Left ventricle myocardium inferior (tissue), 1 donor: Measurements from ENCODE around the gene PHB1. TPM values are rescaled to one million over a fixed set of nuclear protein-coding genes. Genes with fewer than 3 reads are reported as not detected.

ENCODE experiments used
- DNase-seq: peaks from one replicate; pipeline ENCODE4 v3.0.0-alpha.2; 2020
- H3K27ac ChIP-seq: fragments of 200-600 bp; replicated peaks from 2 replicates; pipeline ENCODE4 v1.8.0; 2021
- H3K27me3 ChIP-seq: fragments of 200-600 bp; 2 replicates; pipeline ENCODE4 v1.8.0; 2021; ENCODE audit warnings: low read depth
- H3K36me3 ChIP-seq: fragments of 200-600 bp; 2 replicates; pipeline ENCODE4 v1.8.0; 2021
- H3K4me1 ChIP-seq: fragments of 200-600 bp; 2 replicates; pipeline ENCODE4 v1.8.0; 2021
- H3K4me3 ChIP-seq: fragments of 200-600 bp; 2 replicates; pipeline ENCODE4 v1.8.0; 2021; ENCODE audit warnings: mild to moderate bottlenecking, moderate library complexity
- H3K9me3 ChIP-seq: fragments of 200-600 bp; replicated peaks from 2 replicates; pipeline ENCODE4 v1.8.0; 2021
- CTCF ChIP-seq: fragments of 200-600 bp; IDR thresholded peaks from 2 replicates; pipeline ENCODE4 v1.8.0; 2021; ENCODE audit warnings: antibody characterized with exemption, mild to moderate bottlenecking, borderline replicate concordance
- intact Hi-C: fragments of 100-400 bp; cut with micrococcal nuclease; formaldehyde crosslinking; loops from one replicate; pipeline ENCODE4 v1.11.0; 2022
- total RNA-seq: library from RNA; stranded (reverse); fragmentation: NEBNext Ultra II Directional; extraction: Animal tissue kit (Norgen Biotek cat#: 25700); gene quantifications from one replicate; pipeline ENCODE4 v1.2.1, GENCODE V29; 2021
- donor health status: DM: no; HTN: yes; CAD: no; lungs with severe emphysema.

Gene PHB1
- total RNA-seq, 1 donor from 2014 or later: 217 TPM

GRCh38 chr17:49402706-49403105 is 12.0 kb downstream of the PHB1 start:
- no peaks in the 10 kb centered on the region for H3K9me3 ChIP-seq
- H3K36me3 ChIP-seq: peaks cover 49% of the 10 kb centered on the region
- no peaks in the 10 kb centered on the region for H3K27me3 ChIP-seq
- no peak overlapping the region for H3K4me3 ChIP-seq
- no peak for DNase-seq
- no peak for TF ChIP-seq CTCF
- no peak overlapping the region for H3K27ac ChIP-seq
- no peaks in the 10 kb centered on the region for H3K4me1 ChIP-seq
- intact Hi-C loops: no loop called here

GRCh38 chr17:49401971-49402611 is 12.6 kb downstream of the PHB1 start:
- peaks cover 43% of the 10 kb centered on the region for H3K36me3 ChIP-seq
- H3K4me3 ChIP-seq: no peak overlapping the region
- intact Hi-C loops: no loop called here
- TF ChIP-seq CTCF: no peak
- no peaks in the 10 kb centered on the region for H3K27me3 ChIP-seq
- DNase-seq: no peak
- no peaks in the 10 kb centered on the region for H3K9me3 ChIP-seq
- H3K27ac ChIP-seq: no peak overlapping the region
- no peaks in the 10 kb centered on the region for H3K4me1 ChIP-seq

GRCh38 chr17:49399995-49400394 is 14.7 kb downstream of the PHB1 start:
- H3K4me1 ChIP-seq: no peaks in the 10 kb centered on the region
- TF ChIP-seq CTCF: no peak
- DNase-seq: no peak
- no peaks in the 10 kb centered on the region for H3K27me3 ChIP-seq
- H3K36me3 ChIP-seq: peaks cover 22% of the 10 kb centered on the region
- H3K4me3 ChIP-seq: no peak overlapping the region
- no peak overlapping the region for H3K27ac ChIP-seq
- intact Hi-C loops: no loop called here
- H3K9me3 ChIP-seq: no peaks in the 10 kb centered on the region

GRCh38 chr17:49397586-49397985 is 17.1 kb downstream of the PHB1 start:
- Histone ChIP-seq H3K27me3 (no peaks in the 10 kb centered on the region), H3K36me3 (no peaks in the 10 kb centered on the region), H3K4me3 (no peak overlapping the region), H3K9me3 (no peaks in the 10 kb centered on the region), H3K4me1 (no peaks in the 10 kb centered on the region), H3K27ac (no peak overlapping the region)
- DNase-seq: no peak
- no peak for TF ChIP-seq CTCF
- intact Hi-C loops: no loop called here

GRCh38 chr17:49393491-49394255 is 21.0 kb downstream of the PHB1 start:
- Histone ChIP-seq H3K4me1 (peaks cover 10% of the 10 kb centered on the region), H3K27ac (no peak overlapping the region), H3K4me3 (no peak overlapping the region), H3K9me3 (no peaks in the 10 kb centered on the region), H3K27me3 (no peaks in the 10 kb centered on the region), H3K36me3 (no peaks in the 10 kb centered on the region)
- DNase-seq: no peak
- intact Hi-C loops: no loop called here
- TF ChIP-seq CTCF: no peak
